Lower leg skin (tissue), 4 donors: ENCODE measurements around the gene CS. TPM values are rescaled to one million over a fixed set of nuclear protein-coding genes. Genes with fewer than 3 reads are reported as not detected.
A peak's percentile ranks its signal among the peaks of the same experiment; 100 is the strongest.

Source experiments
- DNase-seq, 2 donors: peaks; one replicate each; pipeline ENCODE4 v3.0.0-alpha.2; 2019; ENCODE audit warnings: low spot score in 2 of 2
- H3K4me3 ChIP-seq: fragments of 200-600 bp; sonication (generic); 2 replicates; pipeline ENCODE4 v1.5.1; 2017; ENCODE audit warnings: mild to moderate bottlenecking, low read depth; ENCODE audit not compliant: poor library complexity, severe bottlenecking
- POLR2A ChIP-seq, 2 donors: fragments of 450-650 bp; IDR thresholded peaks; one replicate each; pipeline ENCODE4 v1.6.1; 2016 to 2017; ENCODE audit warnings: antibody characterized with exemption in 2 of 2, mild to moderate bottlenecking in 1 of 2, moderate library complexity in 1 of 2
- WGBS, 2 donors: methylation state at CpG; one replicate each; pipeline ENCODE4 v1.1.5; 2018; 5-methylcytosine and 5-hydroxymethylcytosine counted together
- intact Hi-C: fragments of 100-400 bp; cut with DNase I; formaldehyde crosslinking; loops from one replicate; pipeline ENCODE4 v1.15.0; 2023; ENCODE audit warnings: low total_unique reads
- total RNA-seq, 4 donors: library from RNA; depleted of rRNA; stranded (reverse); fragments of >200 nt; gene quantifications; one replicate each; pipeline ENCODE4 v1.1.0, GENCODE V29; 2016
- TF ChIP-seq, protein P1 (sequence below), 3 donors: fragments of 450-650 bp; IDR thresholded peaks; one replicate each; pipeline ENCODE4 v1.5.1; 2016; ENCODE audit warnings: antibody characterized with exemption in 3 of 3, mild to moderate bottlenecking in 3 of 3, moderate library complexity in 2 of 3

CS gene
- total RNA-seq, 4 donors from 2014 or later: 118 to 156 (median 150) TPM

DNA sequence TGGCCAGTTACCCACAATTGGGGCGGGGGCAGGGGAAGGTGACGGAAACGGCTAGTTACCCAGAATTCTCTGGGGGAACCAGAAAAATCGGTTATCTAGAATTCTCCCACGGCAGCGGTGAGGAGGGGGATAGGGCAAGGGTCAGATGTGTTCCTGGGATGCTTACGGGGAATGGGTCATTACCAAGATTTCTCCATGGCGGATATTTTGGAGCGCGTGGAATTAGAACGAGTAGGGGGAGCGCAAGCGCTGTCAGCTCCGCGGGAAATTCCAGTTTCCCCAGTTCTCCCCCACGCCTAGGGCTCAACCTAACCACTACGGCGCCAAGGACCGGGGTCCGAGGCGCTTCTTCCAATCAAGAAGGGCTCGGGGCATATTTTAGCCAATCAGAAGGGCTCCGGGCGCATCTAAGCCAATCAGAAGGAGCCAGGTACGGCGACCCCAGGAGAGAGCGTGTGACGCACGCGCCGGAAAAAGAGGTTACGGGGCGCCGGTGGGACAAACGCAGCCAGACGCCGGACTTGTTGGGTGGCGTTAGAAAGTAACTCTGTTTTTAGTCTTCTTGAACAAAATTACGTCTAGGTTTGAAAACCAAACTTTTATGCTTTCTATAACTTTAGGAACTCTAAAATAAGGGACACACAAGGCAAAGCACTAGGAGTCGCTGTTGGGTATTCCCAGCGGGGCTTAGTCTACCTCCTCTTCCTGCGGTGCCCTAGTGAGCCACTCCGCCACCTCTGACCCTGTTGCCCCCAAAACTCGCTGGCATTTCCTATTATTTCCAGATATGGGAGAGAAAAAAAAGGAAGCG is 33.8 kb upstream of the CS start, which contains the start of gene PAN2:
Gene PAN2 (minus strand): TSS at position 322 of the 811 bp plus-strand sequence. CDS start 906 bp downstream, outside the sequence.
- TF ChIP-seq, protein P1, sequence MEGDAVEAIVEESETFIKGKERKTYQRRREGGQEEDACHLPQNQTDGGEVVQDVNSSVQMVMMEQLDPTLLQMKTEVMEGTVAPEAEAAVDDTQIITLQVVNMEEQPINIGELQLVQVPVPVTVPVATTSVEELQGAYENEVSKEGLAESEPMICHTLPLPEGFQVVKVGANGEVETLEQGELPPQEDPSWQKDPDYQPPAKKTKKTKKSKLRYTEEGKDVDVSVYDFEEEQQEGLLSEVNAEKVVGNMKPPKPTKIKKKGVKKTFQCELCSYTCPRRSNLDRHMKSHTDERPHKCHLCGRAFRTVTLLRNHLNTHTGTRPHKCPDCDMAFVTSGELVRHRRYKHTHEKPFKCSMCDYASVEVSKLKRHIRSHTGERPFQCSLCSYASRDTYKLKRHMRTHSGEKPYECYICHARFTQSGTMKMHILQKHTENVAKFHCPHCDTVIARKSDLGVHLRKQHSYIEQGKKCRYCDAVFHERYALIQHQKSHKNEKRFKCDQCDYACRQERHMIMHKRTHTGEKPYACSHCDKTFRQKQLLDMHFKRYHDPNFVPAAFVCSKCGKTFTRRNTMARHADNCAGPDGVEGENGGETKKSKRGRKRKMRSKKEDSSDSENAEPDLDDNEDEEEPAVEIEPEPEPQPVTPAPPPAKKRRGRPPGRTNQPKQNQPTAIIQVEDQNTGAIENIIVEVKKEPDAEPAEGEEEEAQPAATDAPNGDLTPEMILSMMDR (IDR thresholded peaks at IDR 0.05): no peak
- peak in 1 of 2 donors; percentile 66 for TF ChIP-seq POLR2A (IDR thresholded peaks at IDR 0.05)
- peak; percentile 96 to 99 for DNase-seq
- 0 to 1% methylated on average over 41 to 45 of the region's 45 CpGs for WGBS, 2 donors
- intact Hi-C loops: no loop called here
- peak within 1 kb of the TSS; percentile 39 for H3K4me3 ChIP-seq

DNA sequence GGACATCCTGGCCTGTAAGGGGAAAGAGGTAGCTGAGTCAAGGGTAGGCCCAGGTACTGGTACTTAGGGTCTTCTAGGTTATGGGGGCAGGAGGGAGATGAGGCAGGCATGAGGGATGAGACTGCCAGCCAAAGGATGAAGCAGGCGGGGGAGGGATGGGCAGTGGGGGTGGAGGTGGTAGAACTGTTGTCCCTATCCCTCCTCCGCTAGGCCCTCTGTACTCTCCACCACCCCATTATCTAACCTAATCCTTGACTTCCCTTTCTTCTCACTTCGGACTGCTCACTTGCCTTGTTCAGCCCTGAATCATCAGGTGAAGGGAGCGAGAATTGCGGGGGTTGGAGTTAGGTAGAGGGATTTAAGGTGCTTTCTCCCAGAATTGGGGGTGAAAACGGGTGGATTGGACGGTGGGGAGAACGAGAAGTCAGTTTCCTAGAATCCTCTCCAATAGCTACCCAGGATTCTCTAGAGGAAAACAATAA is 33.1 kb upstream of the CS start:
- peak overlapping the region; percentile 21 for H3K4me3 ChIP-seq
- intact Hi-C loops: no loop called here
- 19% methylated on average over 8 of the region's 8 CpGs for WGBS, 2 donors
- TF ChIP-seq, protein P1 (IDR thresholded peaks at IDR 0.05): no peak
- TF ChIP-seq POLR2A (IDR thresholded peaks at IDR 0.05): no peak
- DNase-seq: no peak

DNA sequence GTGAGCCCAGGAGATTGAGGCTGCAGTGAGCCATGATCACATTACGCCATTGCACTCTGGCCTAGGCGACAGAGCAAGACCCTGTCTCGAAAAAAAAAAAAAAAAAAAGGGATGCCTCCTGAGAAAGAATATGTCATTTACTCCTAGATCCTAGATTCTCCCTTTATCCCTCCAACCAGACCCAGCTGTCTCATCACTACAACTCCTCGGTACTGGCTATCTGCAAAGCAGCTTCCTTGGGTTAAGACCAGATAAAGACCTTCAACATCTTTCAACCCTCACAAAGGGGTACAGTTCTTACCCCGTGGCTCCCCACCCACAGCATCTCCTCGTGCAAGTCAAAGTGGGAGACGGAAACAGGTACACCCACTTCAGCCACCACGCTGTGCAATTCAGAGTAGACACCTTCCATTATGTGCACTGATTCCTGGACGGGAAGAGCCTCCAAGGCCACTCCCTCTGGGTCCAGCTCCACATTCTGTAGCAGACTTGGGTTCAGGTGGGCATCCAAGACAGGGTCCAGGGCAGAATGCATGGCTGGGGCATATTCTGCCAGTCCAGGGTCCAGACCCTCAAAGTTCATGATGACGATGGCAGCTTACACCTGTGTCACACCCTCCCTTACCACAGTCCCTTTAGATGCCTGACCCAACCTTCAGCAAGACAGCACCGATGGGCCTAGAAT is 32.5 kb upstream of the CS start:
- TF ChIP-seq, protein P1 (IDR thresholded peaks at IDR 0.05): no peak
- TF ChIP-seq POLR2A (IDR thresholded peaks at IDR 0.05): no peak
- 94 to 95% methylated on average over 11 of the region's 11 CpGs for WGBS, 2 donors
- intact Hi-C loops: no loop called here
- no peak overlapping the region for H3K4me3 ChIP-seq
- DNase-seq: no peak

DNA sequence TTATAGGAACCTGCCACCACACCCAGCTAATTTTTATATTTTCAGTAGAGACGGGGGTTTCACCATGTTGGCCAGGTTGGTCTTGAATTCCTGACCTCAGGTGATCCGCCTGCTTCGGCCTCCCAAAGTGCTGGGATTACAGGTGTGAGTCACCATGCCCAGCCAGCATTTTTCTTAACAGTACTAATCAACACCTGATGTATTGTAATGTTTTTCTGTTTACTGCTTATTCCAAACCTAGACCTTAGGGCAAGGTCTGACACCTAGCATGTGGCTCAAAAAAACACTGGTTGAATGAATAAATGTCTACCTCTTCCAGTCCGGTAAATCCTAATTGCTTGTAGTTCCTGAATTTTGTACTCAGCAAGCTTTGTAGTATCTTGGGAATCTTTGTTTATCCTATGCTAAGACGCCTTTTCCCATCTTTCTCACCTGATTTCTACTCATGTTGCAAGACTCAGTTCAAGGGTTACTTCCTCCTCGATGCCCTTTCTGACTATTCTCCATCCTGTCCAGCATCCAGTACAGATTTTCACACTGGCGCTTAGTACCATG is 30.9 kb upstream of the CS start:
- 94 to 96% methylated on average over 7 of the region's 7 CpGs for WGBS, 2 donors
- DNase-seq: no peak
- TF ChIP-seq, protein P1 (IDR thresholded peaks at IDR 0.05): no peak
- no peak for TF ChIP-seq POLR2A (IDR thresholded peaks at IDR 0.05)
- H3K4me3 ChIP-seq: no peak overlapping the region
- intact Hi-C loops: no loop called here

DNA sequence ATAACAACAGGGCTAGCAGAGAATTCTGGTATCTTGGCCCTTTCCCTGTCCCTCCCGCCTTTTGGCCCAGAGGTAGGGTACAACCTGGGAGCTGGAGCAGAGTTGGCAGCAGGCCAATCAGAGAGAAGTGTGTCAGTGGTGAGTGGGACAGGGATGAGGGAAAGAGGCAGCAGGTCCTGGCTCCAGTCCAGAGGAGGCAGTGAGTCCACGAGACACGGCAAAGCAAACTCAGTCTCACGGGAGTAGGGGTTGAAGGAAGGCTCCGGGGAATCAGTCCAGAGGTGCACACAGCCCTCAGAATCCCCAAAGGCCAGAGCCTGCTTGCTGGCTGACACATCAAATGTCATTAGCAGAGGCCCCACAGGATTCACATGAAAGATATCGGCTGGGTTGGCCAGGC is 26.4 kb upstream of the CS start:
- 80 to 85% methylated on average over 6 of the region's 6 CpGs for WGBS, 2 donors
- no peak for TF ChIP-seq POLR2A (IDR thresholded peaks at IDR 0.05)
- TF ChIP-seq, protein P1 (IDR thresholded peaks at IDR 0.05): no peak

More for the DNA sequence above, 26.4 kb upstream of the CS start:
- no peak overlapping the region for H3K4me3 ChIP-seq
- intact Hi-C loops: no loop called here
- no peak for DNase-seq
